Left ventricle myocardium inferior (tissue), 1 donor: ENCODE measurements around the gene OR2Y1. TPM values are rescaled to one million over a fixed set of nuclear protein-coding genes. Genes with fewer than 3 reads are reported as not detected.
"Not testable (repeated sequence)": the region's sequence is repeated elsewhere in the genome, so short reads cannot be mapped to it uniquely, and the experiment has no call there.

Source experiments
- DNase-seq: peaks from one replicate; pipeline ENCODE4 v3.0.0-alpha.2; 2020
- H3K27ac ChIP-seq: fragments of 200-600 bp; replicated peaks from 2 replicates; pipeline ENCODE4 v1.8.0; 2021
- H3K27me3 ChIP-seq: fragments of 200-600 bp; 2 replicates; pipeline ENCODE4 v1.8.0; 2021; ENCODE audit warnings: low read depth
- H3K36me3 ChIP-seq: fragments of 200-600 bp; 2 replicates; pipeline ENCODE4 v1.8.0; 2021
- H3K4me1 ChIP-seq: fragments of 200-600 bp; 2 replicates; pipeline ENCODE4 v1.8.0; 2021
- H3K4me3 ChIP-seq: fragments of 200-600 bp; 2 replicates; pipeline ENCODE4 v1.8.0; 2021; ENCODE audit warnings: mild to moderate bottlenecking, moderate library complexity
- H3K9me3 ChIP-seq: fragments of 200-600 bp; replicated peaks from 2 replicates; pipeline ENCODE4 v1.8.0; 2021
- intact Hi-C: fragments of 100-400 bp; cut with micrococcal nuclease; formaldehyde crosslinking; loops from one replicate; pipeline ENCODE4 v1.11.0; 2022
- long read RNA-seq: library from polyadenylated mRNA; unstranded; transcript quantifications from one replicate; pipeline ENCODE4 v2.0.0, GENCODE V29; 2021
- total RNA-seq: library from RNA; stranded (reverse); fragmentation: NEBNext Ultra II Directional; extraction: Animal tissue kit (Norgen Biotek cat#: 25700); gene quantifications from one replicate; pipeline ENCODE4 v1.2.1, GENCODE V29; 2021
- TF ChIP-seq, protein P1 (sequence below): fragments of 200-600 bp; IDR thresholded peaks from 2 replicates; pipeline ENCODE4 v1.8.0; 2021; ENCODE audit warnings: antibody characterized with exemption, mild to moderate bottlenecking, borderline replicate concordance
- donor health status: DM: no; HTN: yes; CAD: no; lungs with severe emphysema.

OR2Y1 gene, protein sequence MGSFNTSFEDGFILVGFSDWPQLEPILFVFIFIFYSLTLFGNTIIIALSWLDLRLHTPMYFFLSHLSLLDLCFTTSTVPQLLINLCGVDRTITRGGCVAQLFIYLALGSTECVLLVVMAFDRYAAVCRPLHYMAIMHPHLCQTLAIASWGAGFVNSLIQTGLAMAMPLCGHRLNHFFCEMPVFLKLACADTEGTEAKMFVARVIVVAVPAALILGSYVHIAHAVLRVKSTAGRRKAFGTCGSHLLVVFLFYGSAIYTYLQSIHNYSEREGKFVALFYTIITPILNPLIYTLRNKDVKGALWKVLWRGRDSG
- total RNA-seq = not detected
- long read RNA-seq = 0 reads

DNA sequence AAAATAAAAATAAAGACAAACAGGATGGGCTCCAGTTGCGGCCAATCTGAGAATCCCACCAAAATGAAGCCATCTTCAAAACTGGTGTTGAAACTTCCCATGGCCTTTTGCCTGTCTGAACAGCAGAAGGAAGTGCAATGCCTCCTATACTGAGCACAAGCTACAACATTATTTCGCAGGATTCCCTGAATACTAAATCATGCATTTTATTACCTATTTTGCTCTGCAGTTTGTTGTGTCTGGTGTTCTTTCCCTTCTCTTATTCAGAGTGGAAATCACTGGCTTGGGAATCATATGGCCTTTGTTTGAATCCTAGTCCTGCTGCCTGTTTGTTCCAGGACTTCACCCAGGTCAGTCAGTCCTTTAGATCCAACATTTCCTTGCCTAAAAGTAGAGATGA, at the start of gene OR2Y1:
Gene OR2Y1, minus strand, starts transcription at position 101 of the 400 bp plus-strand sequence. Its CDS starts 0 bp downstream, at position 101.
- TF ChIP-seq, protein P1, sequence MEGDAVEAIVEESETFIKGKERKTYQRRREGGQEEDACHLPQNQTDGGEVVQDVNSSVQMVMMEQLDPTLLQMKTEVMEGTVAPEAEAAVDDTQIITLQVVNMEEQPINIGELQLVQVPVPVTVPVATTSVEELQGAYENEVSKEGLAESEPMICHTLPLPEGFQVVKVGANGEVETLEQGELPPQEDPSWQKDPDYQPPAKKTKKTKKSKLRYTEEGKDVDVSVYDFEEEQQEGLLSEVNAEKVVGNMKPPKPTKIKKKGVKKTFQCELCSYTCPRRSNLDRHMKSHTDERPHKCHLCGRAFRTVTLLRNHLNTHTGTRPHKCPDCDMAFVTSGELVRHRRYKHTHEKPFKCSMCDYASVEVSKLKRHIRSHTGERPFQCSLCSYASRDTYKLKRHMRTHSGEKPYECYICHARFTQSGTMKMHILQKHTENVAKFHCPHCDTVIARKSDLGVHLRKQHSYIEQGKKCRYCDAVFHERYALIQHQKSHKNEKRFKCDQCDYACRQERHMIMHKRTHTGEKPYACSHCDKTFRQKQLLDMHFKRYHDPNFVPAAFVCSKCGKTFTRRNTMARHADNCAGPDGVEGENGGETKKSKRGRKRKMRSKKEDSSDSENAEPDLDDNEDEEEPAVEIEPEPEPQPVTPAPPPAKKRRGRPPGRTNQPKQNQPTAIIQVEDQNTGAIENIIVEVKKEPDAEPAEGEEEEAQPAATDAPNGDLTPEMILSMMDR = no peak
- intact Hi-C loops = no loop called here
- Histone ChIP-seq H3K4me1 (no peaks in the 10 kb centered on the region), H3K4me3 (no peak within 1 kb of the TSS), H3K9me3 (no peaks in the 10 kb centered on the region), H3K27ac (no peak within 1 kb of the TSS), H3K36me3 (no peaks in the 10 kb centered on the region), H3K27me3 (peaks cover 77% of the 10 kb centered on the region)
- no peak for DNase-seq

DNA sequence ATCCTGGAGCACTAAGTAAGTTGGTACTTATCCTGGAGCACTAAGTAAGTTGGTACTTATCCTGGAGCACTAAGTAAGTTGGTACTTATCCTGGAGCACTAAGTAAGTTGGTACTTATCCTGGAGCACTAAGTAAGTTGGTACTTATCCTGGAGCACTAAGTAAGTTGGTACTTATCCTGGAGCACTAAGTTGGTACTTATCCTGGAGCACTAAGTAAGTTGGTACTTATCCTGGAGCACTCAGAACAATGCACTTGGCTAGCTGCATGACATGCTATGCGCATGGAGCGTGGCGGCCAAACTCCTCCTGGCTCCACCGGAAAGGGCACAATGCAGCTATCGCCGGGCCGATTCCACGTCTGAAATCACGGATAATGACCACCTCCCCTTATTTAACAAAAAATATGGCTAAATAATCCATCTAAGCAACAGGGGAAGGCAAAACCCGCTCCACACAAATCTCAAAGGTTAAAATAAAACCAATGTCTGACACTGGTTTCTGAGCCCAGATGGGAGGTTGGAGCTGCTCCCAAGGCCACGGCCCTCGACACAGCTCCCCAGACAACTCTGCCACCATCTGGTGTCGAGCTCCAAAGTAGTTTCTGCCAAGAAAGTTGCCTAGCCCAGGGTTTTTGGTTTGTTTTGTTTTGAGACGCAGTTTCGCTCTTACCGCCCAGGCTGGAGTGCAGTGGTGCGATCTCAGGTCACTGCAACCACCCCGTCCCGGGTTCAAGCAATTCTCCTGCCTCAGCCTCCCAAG, 49.0 kb upstream of the OR2Y1 start:
- H3K36me3 ChIP-seq = peaks cover 44% of the 10 kb centered on the region
- H3K4me1 ChIP-seq = peaks cover 85% of the 10 kb centered on the region
- H3K9me3 ChIP-seq, H3K4me3 ChIP-seq, H3K27ac ChIP-seq, intact Hi-C loops, DNase-seq, H3K27me3 ChIP-seq: not testable (repeated sequence)

DNA sequence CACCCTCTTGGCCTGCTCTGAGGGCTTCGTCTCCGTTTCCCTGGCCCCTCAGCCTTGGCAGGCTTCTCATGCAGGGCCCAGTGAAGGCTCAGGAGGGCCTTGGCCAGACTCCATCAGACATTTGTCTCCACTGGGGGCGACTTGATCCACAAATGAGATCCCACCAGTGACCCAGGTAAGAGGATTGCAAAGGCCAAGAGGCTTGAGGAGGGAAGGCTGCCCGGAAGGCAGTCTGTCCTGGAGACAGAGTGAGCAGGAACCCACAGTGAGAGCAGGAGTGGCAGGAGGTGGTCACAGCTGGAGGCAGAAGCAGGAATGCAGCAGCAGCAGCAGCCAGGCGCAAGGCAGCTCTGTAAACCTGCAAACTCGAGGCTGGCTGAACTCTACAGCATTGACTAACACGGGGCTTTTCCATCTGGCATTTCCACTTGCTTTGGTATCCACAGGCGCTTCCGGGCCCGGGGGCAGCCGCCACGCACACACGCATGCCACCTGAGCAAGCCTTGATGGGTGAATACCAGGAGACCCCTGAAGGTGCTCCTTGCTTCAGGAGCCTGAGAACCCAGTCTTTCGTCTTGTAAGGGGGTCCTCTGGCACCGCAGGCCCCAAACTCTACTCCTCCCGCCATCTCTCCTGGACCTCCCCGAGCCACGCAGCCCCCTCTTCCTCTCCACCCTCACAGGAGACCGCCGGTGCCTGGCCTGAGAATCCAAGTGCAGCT, 48.0 kb upstream of the OR2Y1 start:
- intact Hi-C loops = no loop called here
- H3K36me3 ChIP-seq = peaks cover 39% of the 10 kb centered on the region
- H3K4me1 ChIP-seq = peaks cover 76% of the 10 kb centered on the region
- no peaks in the 10 kb centered on the region for H3K9me3 ChIP-seq
- H3K27ac ChIP-seq = peak overlapping the region; percentile 83
- no peak for DNase-seq
- no peaks in the 10 kb centered on the region for H3K27me3 ChIP-seq
- TF ChIP-seq, protein P1 = no peak
- no peak overlapping the region for H3K4me3 ChIP-seq

DNA sequence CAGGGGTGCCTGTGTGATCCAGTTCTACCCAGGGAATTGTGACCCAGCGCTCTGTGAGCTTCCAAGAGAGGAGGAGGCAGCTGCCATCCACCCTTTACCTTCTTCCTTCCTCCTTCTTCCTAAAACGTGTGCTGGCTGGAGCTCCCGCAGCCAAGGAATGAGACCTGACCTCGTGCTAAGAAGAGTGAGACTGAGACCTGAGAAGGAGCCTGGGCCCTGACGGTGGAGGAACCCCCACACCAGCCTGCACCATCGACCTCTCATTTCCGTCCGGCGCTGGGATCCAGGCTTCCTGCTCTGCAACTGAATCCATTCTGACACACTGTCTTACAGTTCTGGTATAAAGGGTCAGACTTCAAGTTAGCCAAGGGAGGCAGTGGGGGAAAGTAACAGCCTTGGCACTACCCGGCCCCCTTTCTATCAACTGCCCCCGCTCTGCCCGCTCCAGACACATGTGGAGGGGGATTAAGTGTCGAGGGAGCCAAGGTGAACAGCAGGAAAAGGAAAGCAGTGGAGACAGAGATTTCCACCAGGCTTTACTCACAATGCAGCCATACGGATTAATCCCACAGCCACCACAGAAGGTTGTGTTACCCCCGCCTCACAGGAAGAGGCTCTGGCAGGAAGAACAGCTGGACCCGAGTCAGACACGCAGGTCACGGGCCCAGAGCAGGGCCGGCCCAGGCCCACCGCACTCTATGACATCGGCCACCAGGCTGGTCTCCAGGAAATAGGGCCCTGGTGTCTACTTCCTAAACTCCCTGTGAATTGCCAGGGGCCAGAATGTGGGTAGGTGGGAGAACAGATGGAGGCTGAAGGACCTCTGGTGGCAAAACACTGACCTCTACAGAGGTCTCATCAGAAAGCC, 46.9 kb upstream of the OR2Y1 start:
- no peaks in the 10 kb centered on the region for H3K27me3 ChIP-seq
- H3K4me3 ChIP-seq = peak overlapping the region; percentile 23
- peak overlapping the region; percentile 83 for H3K27ac ChIP-seq
- intact Hi-C loops = no loop called here
- TF ChIP-seq, protein P1 = no peak
- H3K4me1 ChIP-seq = peaks cover 69% of the 10 kb centered on the region
- no peaks in the 10 kb centered on the region for H3K9me3 ChIP-seq
- H3K36me3 ChIP-seq = peaks cover 28% of the 10 kb centered on the region
- no peak for DNase-seq

DNA sequence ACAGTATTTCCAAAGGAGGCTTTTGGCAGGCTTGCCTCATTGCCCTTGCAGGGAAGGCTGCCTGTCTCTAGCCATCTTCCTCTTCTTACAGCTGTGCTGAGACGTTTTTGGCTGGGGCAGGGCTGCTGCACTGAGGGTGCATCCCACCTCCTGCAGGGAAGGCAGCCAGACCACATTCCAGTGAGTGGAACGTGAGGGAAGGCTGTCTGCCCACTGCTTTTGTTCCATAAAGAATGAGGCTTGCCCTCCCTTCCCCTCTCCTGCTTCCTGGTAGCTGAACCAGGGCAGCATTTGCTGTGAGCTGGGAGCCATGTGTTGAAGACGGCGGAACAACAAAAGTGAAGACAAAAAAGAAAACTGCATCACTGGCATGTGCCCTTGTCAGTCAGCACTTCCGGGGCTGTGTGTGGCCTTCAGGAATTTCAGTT, 46.0 kb upstream of the OR2Y1 start:
- no peak for DNase-seq
- TF ChIP-seq, protein P1 = no peak
- H3K36me3 ChIP-seq = peaks cover 18% of the 10 kb centered on the region
- no peaks in the 10 kb centered on the region for H3K27me3 ChIP-seq
- no peaks in the 10 kb centered on the region for H3K9me3 ChIP-seq
- intact Hi-C loops = no loop called here
- peak overlapping the region; percentile 83 for H3K27ac ChIP-seq
- H3K4me3 ChIP-seq = peak overlapping the region; percentile 27
- H3K4me1 ChIP-seq = peaks cover 59% of the 10 kb centered on the region
